Endothelial cell of umbilical vein (primary cell): Measurements from ENCODE around the gene WDR49.

Experiments used
- CTCF ChIP-seq, 2 donors: IDR thresholded peaks; 1 replicate in 1 of 2; 2 replicates in 1 of 2; pipeline ENCODE4 v1.5.1; 2011; ENCODE audit warnings: low read length in 2 of 2, mild to moderate bottlenecking in 2 of 2, moderate library complexity in 2 of 2, control low read depth in 1 of 2, inconsistent platforms in 1 of 2, low read depth in 1 of 2; ENCODE audit not compliant: insufficient read depth in 1 of 2; ENCODE audit errors: extremely low read depth in 1 of 2
- EZH2 ChIP-seq: IDR thresholded peaks from 2 replicates; pipeline ENCODE4 v1.6.1; 2012; ENCODE audit warnings: borderline replicate concordance, low read depth, mild to moderate bottlenecking, moderate library complexity, low read length, inconsistent platforms; ENCODE audit not compliant: severe bottlenecking
- FOS ChIP-seq: IDR thresholded peaks from 2 replicates; pipeline ENCODE4 v1.6.1; 2011; ENCODE audit warnings: mild to moderate bottlenecking, low read length, moderate library complexity, borderline replicate concordance; ENCODE audit not compliant: insufficient read depth
- JUN ChIP-seq: IDR thresholded peaks from 2 replicates; pipeline ENCODE4 v1.6.1; 2011; ENCODE audit warnings: borderline replicate concordance, low read depth; ENCODE audit not compliant: insufficient read length, insufficient read depth
- POLR2A ChIP-seq: IDR thresholded peaks from 2 replicates; pipeline ENCODE4 v1.6.1; 2012; ENCODE audit warnings: low read depth, mild to moderate bottlenecking, control low read depth, low read length
- POLR2AphosphoS5 ChIP-seq: IDR thresholded peaks from 2 replicates; pipeline ENCODE4 v1.6.1; 2012; ENCODE audit warnings: low read depth, mild to moderate bottlenecking, control low read depth, low read length, moderate library complexity; ENCODE audit not compliant: insufficient read depth

GRCh38 chr3:167497903-167498302 is 155.8 kb downstream of the WDR49 start:
- no peak for TF ChIP-seq JUN
- TF ChIP-seq CTCF (IDR thresholded peaks at IDR 0.05; ENCODE audit: extremely low read depth in 1 of 2, insufficient read depth in 1 of 2, low read depth in 1 of 2, low read length in 2 of 2): no peak
- no peak for TF ChIP-seq POLR2AphosphoS5
- TF ChIP-seq EZH2: no peak
- TF ChIP-seq POLR2A: no peak
- no peak for TF ChIP-seq FOS
